ENCODE results near the gene IL17RC. TPM values are rescaled to one million over a fixed set of nuclear protein-coding genes. Genes with fewer than 3 reads are reported as not detected.
"Not testable (repeated sequence)": the region's sequence is repeated elsewhere in the genome, so short reads cannot be mapped to it uniquely, and the experiment has no call there.

IL17RC gene
- total RNA-seq, 1 experiment from 2014 or later: 6.8 TPM

DNA sequence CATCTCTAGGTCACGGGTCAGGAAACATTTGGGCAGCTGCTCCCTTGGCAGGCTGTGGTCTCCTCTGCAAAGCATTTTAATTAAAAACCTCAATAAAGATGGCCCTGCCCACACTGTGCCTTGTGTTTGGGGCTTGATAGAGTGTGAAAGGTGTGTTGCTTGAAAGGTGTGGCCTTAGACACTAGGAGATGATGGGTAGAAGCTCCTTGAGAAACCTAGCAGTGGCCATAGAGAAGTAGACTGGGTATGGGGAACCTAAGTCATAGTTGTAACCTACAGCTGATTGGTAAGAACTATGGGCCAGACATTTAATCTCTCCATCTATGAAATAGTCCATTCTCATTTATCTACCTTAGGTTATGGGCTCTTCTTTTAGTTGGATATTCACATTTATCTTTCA lies 23.2 kb upstream of the IL17RC start:
- TF ChIP-seq, protein P1, sequence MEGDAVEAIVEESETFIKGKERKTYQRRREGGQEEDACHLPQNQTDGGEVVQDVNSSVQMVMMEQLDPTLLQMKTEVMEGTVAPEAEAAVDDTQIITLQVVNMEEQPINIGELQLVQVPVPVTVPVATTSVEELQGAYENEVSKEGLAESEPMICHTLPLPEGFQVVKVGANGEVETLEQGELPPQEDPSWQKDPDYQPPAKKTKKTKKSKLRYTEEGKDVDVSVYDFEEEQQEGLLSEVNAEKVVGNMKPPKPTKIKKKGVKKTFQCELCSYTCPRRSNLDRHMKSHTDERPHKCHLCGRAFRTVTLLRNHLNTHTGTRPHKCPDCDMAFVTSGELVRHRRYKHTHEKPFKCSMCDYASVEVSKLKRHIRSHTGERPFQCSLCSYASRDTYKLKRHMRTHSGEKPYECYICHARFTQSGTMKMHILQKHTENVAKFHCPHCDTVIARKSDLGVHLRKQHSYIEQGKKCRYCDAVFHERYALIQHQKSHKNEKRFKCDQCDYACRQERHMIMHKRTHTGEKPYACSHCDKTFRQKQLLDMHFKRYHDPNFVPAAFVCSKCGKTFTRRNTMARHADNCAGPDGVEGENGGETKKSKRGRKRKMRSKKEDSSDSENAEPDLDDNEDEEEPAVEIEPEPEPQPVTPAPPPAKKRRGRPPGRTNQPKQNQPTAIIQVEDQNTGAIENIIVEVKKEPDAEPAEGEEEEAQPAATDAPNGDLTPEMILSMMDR (conservative IDR thresholded peaks at IDR 0.05): no peak
- no CpG with 5 or more reads among the region's 1 CpG for WGBS (ENCODE audit: extremely low coverage, insufficient read length, low lambda C conversion rate)

DNA sequence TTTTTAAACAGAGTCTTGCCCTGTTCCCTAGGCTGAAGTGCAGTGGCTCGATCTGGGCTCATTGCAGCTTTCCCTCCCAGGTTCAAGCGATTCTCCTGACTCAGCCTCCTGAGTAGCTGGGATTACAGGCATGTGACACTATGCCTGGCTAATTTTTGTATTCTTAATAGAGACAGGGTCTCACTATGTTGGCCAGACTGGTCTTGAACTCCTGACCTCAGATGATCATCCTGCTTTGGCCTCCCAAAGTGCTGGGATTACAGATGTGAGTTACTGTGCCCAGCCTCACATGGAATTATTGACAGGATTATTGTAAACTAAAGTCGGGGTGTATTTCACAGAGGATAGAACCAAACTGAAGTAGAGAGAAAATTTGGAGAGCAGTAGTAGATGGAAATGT lies 21.2 kb upstream of the IL17RC start:
- H2AFZ ChIP-seq (ENCODE audit: low read length); H3K9me3 ChIP-seq (ENCODE audit: control insufficient read depth, low read depth, low read length); H2BK12ac ChIP-seq (ENCODE audit: insufficient read length, low read depth, low read length); H4K5ac ChIP-seq (ENCODE audit: insufficient read length, low read depth, low read length); H2AK5ac ChIP-seq (ENCODE audit: insufficient read length, low read length); H3K27ac ChIP-seq (ENCODE audit: insufficient read length, low read depth, low read length); H3K79me2 ChIP-seq (ENCODE audit: insufficient read depth, low read length); H3K27me3 ChIP-seq (ENCODE audit: insufficient read depth, low read length); H3K4me1 ChIP-seq (ENCODE audit: insufficient read depth, low read length); H3K9ac ChIP-seq (ENCODE audit: extremely low read depth, insufficient read length, low read length); H3K4ac ChIP-seq (ENCODE audit: low read depth, low read length); H3K56ac ChIP-seq (ENCODE audit: insufficient read length, low read depth, low read length); H3K9me3 Mint-ChIP-seq; H3K27ac Mint-ChIP-seq; H3K4me2 ChIP-seq (ENCODE audit: insufficient read depth, insufficient read length, low read length); H4K8ac ChIP-seq (replicated peaks; ENCODE audit: insufficient read length, low read depth, low read length); H3K4me3 Mint-ChIP-seq; H4K91ac ChIP-seq (ENCODE audit: insufficient read length, low read depth, low read length); H3K18ac ChIP-seq (ENCODE audit: insufficient read length, low read depth, low read length); H3T11ph ChIP-seq (ENCODE audit: low read length); H3K14ac ChIP-seq (ENCODE audit: insufficient read depth, low read length); H3K23ac ChIP-seq (ENCODE audit: insufficient read length, low read depth, low read length); DNase-seq; H3K27me3 Mint-ChIP-seq (ENCODE audit: low read depth); H3K23me2 ChIP-seq (ENCODE audit: insufficient read length, low read depth, low read length, poor library complexity, severe bottlenecking); H2BK120ac ChIP-seq (ENCODE audit: low read depth, low read length, poor library complexity, severe bottlenecking); H3K79me1 ChIP-seq (ENCODE audit: insufficient read depth, low read depth, low read length, poor library complexity, severe bottlenecking); H4K20me1 ChIP-seq (ENCODE audit: control insufficient read depth, insufficient read depth, insufficient read length); H2BK20ac ChIP-seq (ENCODE audit: low read depth, low read length, poor library complexity, severe bottlenecking); H2BK5ac ChIP-seq (ENCODE audit: insufficient read length, low read length); H2BK15ac ChIP-seq (ENCODE audit: low read depth, low read length): not testable (repeated sequence)
- H3K36me3 Mint-ChIP-seq (ENCODE audit: insufficient read depth in 1 of 3, low read depth in 3 of 3): peaks cover 15 to 29% (median 28%) of the 10 kb centered on the region in 3 experiments
- peaks cover 1 to 21% of the 10 kb centered on the region in 2 experiments; a peak in 2 of 4 replicates for H3K4me1 Mint-ChIP-seq
- no CpG with 5 or more reads among the region's 3 CpGs for WGBS (ENCODE audit: extremely low coverage, insufficient read length, low lambda C conversion rate)

More for the DNA sequence above, 23.2 kb upstream of the IL17RC start:
- Histone ChIP-seq H3K27me3 (ENCODE audit: insufficient read depth, low read length) (no peaks in the 10 kb centered on the region), H3K79me2 (ENCODE audit: insufficient read depth, low read length) (peaks cover 6% of the 10 kb centered on the region; the same call in 1 of the 2 replicates), H2BK5ac (ENCODE audit: insufficient read length, low read length) (no peak overlapping the region), H4K20me1 (ENCODE audit: control insufficient read depth, insufficient read depth, insufficient read length) (no peaks in the 10 kb centered on the region), H4K5ac (ENCODE audit: insufficient read length, low read depth, low read length) (no peak overlapping the region), H3T11ph (ENCODE audit: low read length) (no peak overlapping the region), H3K4ac (ENCODE audit: low read depth, low read length) (no peak overlapping the region), H2BK15ac (ENCODE audit: low read depth, low read length) (no peak overlapping the region), H3K4me2 (ENCODE audit: insufficient read depth, insufficient read length, low read length) (no peak overlapping the region), H3K9me3 (ENCODE audit: control insufficient read depth, low read depth, low read length) (no peaks in the 10 kb centered on the region), H2BK12ac (ENCODE audit: insufficient read length, low read depth, low read length) (no peak overlapping the region), H2AFZ (ENCODE audit: low read length) (no peak overlapping the region), H3K14ac (ENCODE audit: insufficient read depth, low read length) (no peak overlapping the region), H3K23ac (ENCODE audit: insufficient read length, low read depth, low read length) (no peak overlapping the region), H3K18ac (ENCODE audit: insufficient read length, low read depth, low read length) (no peak overlapping the region), H2BK20ac (ENCODE audit: low read depth, low read length, poor library complexity, severe bottlenecking) (no peak overlapping the region), H2AK5ac (ENCODE audit: insufficient read length, low read length) (no peak overlapping the region), H3K23me2 (ENCODE audit: insufficient read length, low read depth, low read length, poor library complexity, severe bottlenecking) (no peaks in the 10 kb centered on the region), H3K56ac (ENCODE audit: insufficient read length, low read depth, low read length) (no peak overlapping the region), H2BK120ac (ENCODE audit: low read depth, low read length, poor library complexity, severe bottlenecking) (no peak overlapping the region), H4K8ac (replicated peaks; ENCODE audit: insufficient read length, low read depth, low read length) (no peak overlapping the region), H3K27ac (ENCODE audit: insufficient read length, low read depth, low read length) (no peak overlapping the region), H3K4me1 (ENCODE audit: insufficient read depth, low read length) (no peaks in the 10 kb centered on the region), H3K79me1 (ENCODE audit: insufficient read depth, low read depth, low read length, poor library complexity, severe bottlenecking) (peaks cover 6% of the 10 kb centered on the region), H4K91ac (ENCODE audit: insufficient read length, low read depth, low read length) (no peak overlapping the region), H3K9ac (ENCODE audit: extremely low read depth, insufficient read length, low read length) (no peak overlapping the region)
- Mint-ChIP-seq H3K27me3 (ENCODE audit: low read depth) (no peaks in the 10 kb centered on the region; the same call in 1 of the 2 replicates), H3K9me3 (no peaks in the 10 kb centered on the region), H3K4me3 (no peak overlapping the region), H3K36me3 (ENCODE audit: insufficient read depth in 1 of 3, low read depth in 3 of 3) (peaks cover 15 to 30% (median 29%) of the 10 kb centered on the region in 3 experiments), H3K4me1 (peaks cover 1 to 14% of the 10 kb centered on the region in 2 experiments; a peak in 2 of 4 replicates), H3K27ac (no peak overlapping the region)
- DNase-seq: no peak

Measured in H9 (cell line).